ENCODE data around the gene MAP2K5. TPM values are rescaled to one million over a fixed set of nuclear protein-coding genes. Genes with fewer than 3 reads are reported as not detected.

Gene MAP2K5
- total RNA-seq, 1 donor from 2014 or later: 25.0 TPM

DNA sequence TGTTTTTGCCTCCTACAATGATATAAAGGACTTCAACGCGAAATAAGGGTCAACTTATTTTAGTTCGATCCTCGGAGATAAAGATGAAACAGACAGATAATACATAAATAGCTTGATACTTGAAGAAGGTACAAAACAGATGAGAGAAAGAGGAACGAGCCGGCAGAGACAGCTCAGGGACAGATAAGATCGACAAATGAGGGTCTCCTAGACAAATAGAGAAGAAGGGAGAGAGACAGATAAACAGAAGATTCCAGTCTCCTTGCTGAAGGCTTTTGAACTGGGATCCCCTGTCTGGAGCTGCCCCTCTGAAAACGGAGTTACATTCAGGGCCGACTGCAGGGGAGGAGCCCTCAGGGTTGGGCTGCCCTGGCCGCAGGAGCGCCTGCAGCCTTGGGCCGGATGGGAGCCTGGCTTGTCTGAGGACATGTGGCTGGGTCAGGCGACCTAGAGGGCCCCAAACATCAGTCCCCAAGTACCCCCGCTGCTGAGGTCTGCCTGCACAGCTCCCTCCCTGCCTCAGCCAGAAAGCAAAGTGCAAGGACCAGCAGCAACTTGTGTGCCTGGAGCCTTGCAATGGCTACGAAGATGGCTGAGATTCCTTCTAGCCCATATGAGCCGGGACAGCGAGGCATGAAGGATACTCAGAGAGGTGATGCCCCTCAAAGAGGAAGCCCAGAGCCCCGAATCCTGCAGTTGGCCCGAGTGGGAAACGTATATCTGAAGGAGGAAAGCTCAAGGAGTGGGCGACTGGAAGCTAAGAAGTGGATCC lies 281.9 kb downstream of the MAP2K5 start:
- no peak for DNase-seq
- no peak for TF ChIP-seq CTCF (IDR thresholded peaks at IDR 0.05; ENCODE audit: borderline replicate concordance)
- peak overlapping the region; percentile 47 for H3K4me3 ChIP-seq
- H3K4me1 ChIP-seq: peaks cover 84% of the 10 kb centered on the region
- intact Hi-C loops (cut with micrococcal nuclease): no loop called here
- peaks cover 100% of the 10 kb centered on the region for H3K27me3 ChIP-seq (ENCODE audit: low read depth)
- no peaks in the 10 kb centered on the region for H3K36me3 ChIP-seq
- no peaks in the 10 kb centered on the region for H3K9me3 ChIP-seq (replicated peaks)
- no peak overlapping the region for H3K27ac ChIP-seq (replicated peaks)

DNA sequence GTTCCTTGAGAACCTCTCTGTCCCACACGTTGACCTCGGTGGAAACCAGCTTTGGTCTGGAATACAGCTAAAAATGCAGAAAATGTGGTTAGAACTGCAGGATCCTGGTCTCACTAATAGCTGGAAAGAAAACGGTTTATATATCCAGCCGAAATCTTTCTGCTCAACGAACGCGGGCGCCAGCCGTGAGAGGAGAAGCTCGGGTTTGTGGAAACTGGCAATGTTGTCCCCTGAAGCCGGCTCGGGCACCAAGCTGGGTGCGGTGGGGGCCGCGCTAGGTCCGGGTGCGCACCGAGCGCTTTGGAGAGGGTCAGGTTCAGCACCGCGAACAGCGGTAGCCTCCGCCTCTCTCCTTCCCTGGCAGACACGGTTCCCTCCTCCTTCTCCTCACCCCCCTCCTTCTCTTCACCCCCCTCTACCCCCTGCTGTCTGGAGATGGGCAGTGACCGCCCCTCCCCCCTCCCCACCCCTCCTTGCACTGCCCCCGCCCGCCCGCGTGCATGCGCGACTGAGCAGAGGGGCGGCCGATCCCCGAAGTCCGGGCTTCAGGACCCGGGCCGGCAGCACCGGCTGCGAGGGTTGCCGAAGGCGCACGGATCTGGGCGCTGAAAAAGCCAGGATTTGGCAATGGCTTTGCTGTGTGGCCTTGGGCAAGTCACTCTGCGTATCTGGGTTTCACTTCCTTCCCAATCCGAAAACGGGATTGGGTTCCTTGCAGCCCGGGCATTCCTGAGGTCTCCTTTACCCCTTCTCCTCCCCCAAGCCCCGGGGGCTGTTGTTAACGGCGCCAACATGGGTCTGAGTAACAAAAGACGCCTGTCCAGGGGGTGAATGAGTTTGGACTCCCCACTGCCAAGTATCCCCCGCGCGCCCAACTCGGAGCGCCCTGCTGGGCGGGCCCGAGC lies 282.7 kb downstream of the MAP2K5 start, which contains the start of gene SKOR1:
TSS of gene SKOR1 (plus strand) at position 534 of the 905 bp plus-strand sequence. CDS start at position 628, 94 bp downstream.
- peaks cover 90% of the 10 kb centered on the region for H3K4me1 ChIP-seq
- intact Hi-C loops (cut with micrococcal nuclease): no loop called here
- peak within 1 kb of the TSS; percentile 47 for H3K4me3 ChIP-seq
- H3K36me3 ChIP-seq: no peaks in the 10 kb centered on the region
- H3K9me3 ChIP-seq (replicated peaks): no peaks in the 10 kb centered on the region
- peaks cover 100% of the 10 kb centered on the region for H3K27me3 ChIP-seq (ENCODE audit: low read depth)
- H3K27ac ChIP-seq (replicated peaks): no peak within 1 kb of the TSS
- no peak for TF ChIP-seq CTCF (IDR thresholded peaks at IDR 0.05; ENCODE audit: borderline replicate concordance)
- DNase-seq: no peak

GRCh38 chr15:67825881-67826716 lies 283.6 kb downstream of the MAP2K5 start:
- Histone ChIP-seq H3K9me3 (replicated peaks) (no peaks in the 10 kb centered on the region), H3K27ac (replicated peaks) (no peak overlapping the region), H3K36me3 (no peaks in the 10 kb centered on the region), H3K4me1 (peaks cover 81% of the 10 kb centered on the region), H3K4me3 (peak overlapping the region; percentile 47), H3K27me3 (ENCODE audit: low read depth) (peaks cover 100% of the 10 kb centered on the region)
- no peak for DNase-seq
- intact Hi-C loops (cut with micrococcal nuclease): no loop called here
- TF ChIP-seq CTCF (IDR thresholded peaks at IDR 0.05; ENCODE audit: borderline replicate concordance): no peak

DNA sequence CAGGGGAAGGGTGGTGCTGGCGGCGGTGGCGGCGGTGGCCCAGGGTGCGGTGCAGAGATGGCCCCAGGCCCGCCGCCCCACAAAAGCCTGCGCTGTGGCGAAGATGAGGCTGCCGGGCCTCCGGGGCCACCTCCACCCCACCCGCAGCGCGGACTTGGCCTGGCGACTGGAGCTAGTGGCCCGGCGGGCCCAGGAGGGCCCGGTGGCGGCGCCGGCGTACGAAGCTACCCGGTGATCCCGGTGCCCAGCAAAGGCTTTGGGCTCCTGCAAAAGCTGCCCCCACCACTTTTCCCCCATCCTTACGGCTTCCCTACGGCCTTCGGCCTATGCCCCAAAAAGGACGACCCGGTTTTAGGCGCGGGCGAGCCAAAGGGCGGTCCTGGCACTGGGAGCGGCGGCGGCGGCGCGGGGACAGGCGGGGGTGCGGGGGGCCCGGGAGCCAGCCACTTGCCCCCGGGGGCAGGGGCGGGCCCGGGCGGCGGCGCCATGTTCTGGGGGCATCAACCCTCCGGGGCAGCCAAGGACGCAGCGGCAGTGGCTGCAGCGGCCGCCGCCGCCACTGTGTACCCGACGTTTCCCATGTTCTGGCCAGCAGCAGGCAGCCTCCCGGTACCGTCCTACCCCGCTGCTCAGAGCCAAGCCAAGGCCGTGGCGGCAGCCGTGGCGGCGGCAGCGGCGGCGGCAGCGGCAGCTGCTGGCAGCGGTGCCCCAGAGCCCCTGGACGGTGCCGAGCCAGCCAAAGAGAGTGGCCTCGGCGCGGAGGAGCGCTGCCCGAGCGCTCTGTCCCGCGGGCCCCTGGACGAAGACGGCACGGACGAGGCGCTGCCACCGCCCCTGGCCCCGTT lies 284.4 kb downstream of the MAP2K5 start:
- intact Hi-C loops (cut with micrococcal nuclease): no loop called here
- no peaks in the 10 kb centered on the region for H3K36me3 ChIP-seq

More for the DNA sequence above, 284.4 kb downstream of the MAP2K5 start:
- peaks cover 100% of the 10 kb centered on the region for H3K27me3 ChIP-seq (ENCODE audit: low read depth)
- no peak for DNase-seq
- peak overlapping the region; percentile 52 for H3K4me3 ChIP-seq
- no peak for TF ChIP-seq CTCF (IDR thresholded peaks at IDR 0.05; ENCODE audit: borderline replicate concordance)
- no peaks in the 10 kb centered on the region for H3K9me3 ChIP-seq (replicated peaks)
- H3K4me1 ChIP-seq: peaks cover 73% of the 10 kb centered on the region
- no peak overlapping the region for H3K27ac ChIP-seq (replicated peaks)

Measured in left ventricle myocardium inferior (tissue), 1 donor.